K562 (cell line): ENCODE data around the gene LMF2. TPM values are rescaled to one million over a fixed set of nuclear protein-coding genes. Genes with fewer than 3 reads are reported as not detected.

ENCODE experiments used
- ATAC-seq: fragments of 200-7000 bp; cut with Tn5 transposase; 3 replicates; pipeline ENCODE4 v1.9.1; 2020; ENCODE audit warnings: moderate library complexity
- BruUV-seq: library from RNA; stranded (reverse); fragments of 400-500 nt; replicated peaks from 2 replicates; lab custom pipeline; 2021; lab: Mats Ljungman, UMichigan
- CTCF ChIA-PET: fragments of 300-600 bp; formaldehyde crosslinking; extraction: SDS; loops from one replicate; lab custom pipeline; 2021; ENCODE audit warnings: low intra/inter-chr PET ratio; lab: Yijun Ruan, JAX
- POLR2A ChIA-PET: fragments of 300-600, 350-650 bp; sonication (Branson Sonifier 250); formaldehyde crosslinking; extraction: SDS; loops from one replicate; lab custom pipeline; 2021; ENCODE audit warnings: antibody characterized with exemption, inconsistent platforms; lab: Yijun Ruan, JAX
- DNase-seq, 4 experiments: peaks; one replicate each; pipeline versions ENCODE4 v3.0.0 to v3.0.0-alpha.2; 2011 to 2018; ENCODE audit warnings: low spot score in 3 of 4, mixed read lengths in 3 of 4; ENCODE audit errors: extremely low read depth in 1 of 4
- FAIRE-seq: peaks from 2 replicates; lab custom pipeline; 2011; peaks lifted over from hg19 to GRCh38; lab: Jason Lieb, UNC
- H2AFZ ChIP-seq: 2 replicates; pipeline ENCODE4 v1.6.0; 2011; ENCODE audit warnings: low read depth, low read length, control low read depth, inconsistent platforms
- H3K27ac ChIP-seq: fragments of 200-600 bp; 3 replicates; pipeline ENCODE4 v1.8.0; 2011; ENCODE audit warnings: low read depth, mild to moderate bottlenecking, control low read depth, inconsistent platforms, low read length, moderate library complexity, mixed read lengths; ENCODE audit errors: extremely low read depth
- H3K27me3 ChIP-seq, 2 experiments: fragments of 300-600 bp in 1 of 2; 2 replicates in 1 of 2; 3 replicates in 1 of 2; pipeline versions ENCODE4 v1.6.0 to v1.8.0; 2011; ENCODE audit warnings: inconsistent platforms in 2 of 2, low read length in 2 of 2, mild to moderate bottlenecking in 1 of 2, mixed read lengths in 1 of 2, moderate library complexity in 1 of 2; ENCODE audit not compliant: control insufficient read depth in 2 of 2, insufficient read depth in 2 of 2
- H3K36me3 ChIP-seq: fragments of 300-600 bp; 3 replicates; pipeline ENCODE4 v1.8.0; 2011; ENCODE audit warnings: mild to moderate bottlenecking, low read length, inconsistent platforms; ENCODE audit not compliant: control insufficient read depth, insufficient read depth
- H3K4me1 ChIP-seq, 2 experiments: fragments of 200-600 bp in 1 of 2; replicated peaks in 1 of 2; 2 replicates in 1 of 2; 3 replicates in 1 of 2; pipeline versions ENCODE4 v1.5.1 to v1.8.0; 2011; ENCODE audit warnings: inconsistent platforms in 2 of 2, low read length in 2 of 2, mild to moderate bottlenecking in 1 of 2, mixed read lengths in 1 of 2, moderate library complexity in 1 of 2; ENCODE audit not compliant: control insufficient read depth in 2 of 2, insufficient read depth in 2 of 2
- H3K4me2 ChIP-seq: 2 replicates; pipeline ENCODE4 v1.6.1; 2011; ENCODE audit warnings: low read length, control low read depth, inconsistent platforms, mixed read lengths; ENCODE audit not compliant: insufficient read depth
- H3K4me3 ChIP-seq: fragments of 200-600 bp; sonication (generic), shearing (Covaris generic); 2 replicates; pipeline ENCODE4 v1.5.1; 2016; ENCODE audit warnings: control low read depth, inconsistent platforms
- H3K79me2 ChIP-seq: fragments of 200-600 bp; 3 replicates; pipeline ENCODE4 v1.8.0; 2011; ENCODE audit warnings: low read length, inconsistent platforms; ENCODE audit not compliant: control insufficient read depth, insufficient read depth
- H3K9ac ChIP-seq, 2 experiments: 2 replicates each; pipeline versions ENCODE4 v1.6.0 to v1.6.1; 2011; ENCODE audit warnings: low read depth in 2 of 2, low read length in 2 of 2, control low read depth in 1 of 2, inconsistent platforms in 1 of 2, mild to moderate bottlenecking in 1 of 2, mixed read lengths in 1 of 2; ENCODE audit not compliant: insufficient read depth in 1 of 2
- H3K9me1 ChIP-seq: one replicate; pipeline ENCODE4 v1.6.0; 2011; ENCODE audit warnings: inconsistent platforms, mild to moderate bottlenecking, low read length, moderate library complexity; ENCODE audit not compliant: control insufficient read depth, insufficient read depth
- H3K9me3 ChIP-seq: replicated peaks from 2 replicates; pipeline ENCODE4 v1.5.1; 2011; ENCODE audit warnings: low read depth, low read length, inconsistent platforms; ENCODE audit not compliant: control insufficient read depth, insufficient read depth
- H4K20me1 ChIP-seq: replicated peaks from 2 replicates; pipeline ENCODE4 v1.6.1; 2011; ENCODE audit warnings: low read length, inconsistent platforms, mixed read lengths; ENCODE audit not compliant: control insufficient read depth, insufficient read depth
- IFI16 ChIP-seq: fragments of 250-450 bp; sonication (Bioruptor Pico); IDR thresholded peaks from 2 replicates; pipeline ENCODE4 v2.1.2; 2022; ENCODE audit warnings: mild to moderate bottlenecking, inconsistent platforms
- PCBP1 ChIP-seq: fragments of 200-400 bp; formaldehyde crosslinking; IDR thresholded peaks from 2 replicates; pipeline ENCODE4 v1.6.1; 2018; ENCODE audit warnings: mild to moderate bottlenecking, low read depth, low read length; ENCODE audit not compliant: poor library complexity, severe bottlenecking
- POLR2G ChIP-seq: fragments of 200-400 bp; formaldehyde crosslinking; IDR thresholded peaks from 2 replicates; pipeline ENCODE4 v1.6.1; 2017; ENCODE audit warnings: low read depth, mild to moderate bottlenecking, antibody characterized with exemption, low read length, moderate library complexity
- TAF9B ChIP-seq: fragments of 450-650 bp; IDR thresholded peaks from 2 replicates; pipeline ENCODE4 v1.6.1; 2018; ENCODE audit warnings: mild to moderate bottlenecking; ENCODE audit not compliant: partially characterized antibody
- ZNF75A ChIP-seq: fragments of 450-650 bp; formaldehyde crosslinking; IDR thresholded peaks from 2 replicates; pipeline ENCODE4 v1.4.0; 2020; ENCODE audit warnings: mild to moderate bottlenecking
- WGBS: fragments of 100-300 bp; shearing (Covaris generic); methylation state at CpG from one replicate; pipeline ENCODE4 v1.1.6; 2016; ENCODE audit warnings: low coverage, mixed read lengths; ENCODE audit not compliant: insufficient coverage; ENCODE audit errors: missing lambda C conversion rate; 5-methylcytosine and 5-hydroxymethylcytosine counted together
- in situ Hi-C: fragments of 300-500 bp; cut with MboI; formaldehyde crosslinking; loops from 4 replicates; pipeline ENCODE4 v1.15.0; 2018; ENCODE audit warnings: inconsistent platforms, mixed read lengths
- intact Hi-C: fragments of 100-400 bp; cut with micrococcal nuclease; formaldehyde crosslinking; loops from 2 replicates; pipeline ENCODE4 v1.14.2; 2022
- polyA plus RNA-seq, 8 experiments: library from polyadenylated mRNA; depleted of rRNA in 4 of 8; stranded (reverse) in 5 of 8; unstranded in 3 of 8; fragments of >200 nt; fragmentation: Nextera tagmentation in 2 of 8; fragmentation: Illumina TruSeq in 1 of 8; extraction: Ambion mirVana in 2 of 8; extraction: Trizol in 1 of 8; gene quantifications; 2 replicates each; pipeline versions ENCODE4 v1.2.1 to v1.2.3, GENCODE V29; 2011 to 2014; ENCODE audit warnings: inconsistent platforms in 1 of 8, missing spikeins in 1 of 8
- total RNA-seq, 7 experiments: library from RNA; depleted of rRNA in 6 of 7; stranded (reverse); fragments of >200 nt in 6 of 7; fragmentation: Illumina TruSeq in 2 of 7; extraction: Trizol in 2 of 7; gene quantifications; 2 replicates each; pipeline versions ENCODE4 v1.2.1 to v1.2.3, GENCODE V29; 2011 to 2021; ENCODE audit warnings: low replicate concordance in 1 of 7

Gene LMF2
- total and polyA plus RNA-seq, 9 of the 15 experiments (the other 6 are each of a cell fraction or from before 2014, with no cell fraction given) = 0.08 to 37.1 (median 7.6) TPM

GRCh38 chr22:50530877-50531545, 23.5 kb upstream of the LMF2 start:
- H3K9me3 ChIP-seq = 0 out of 2 replicates have a peak, but pooled peaks cover 2% of the 10 kb centered on the region
- in situ Hi-C loops (no loop called here), intact Hi-C loops (no loop called here)
- no peaks in the 10 kb centered on the region for H4K20me1 ChIP-seq
- FAIRE-seq (no peak), DNase-seq (no peak), ATAC-seq (no peak)
- H3K4me1 ChIP-seq = peaks cover 18 to 51% of the 10 kb centered on the region in 2 experiments; a peak in 4 of 5 replicates
- H3K9ac ChIP-seq = no peak overlapping the region
- peaks cover 12% of the 10 kb centered on the region; the same call in 2 of the 3 replicates for H3K79me2 ChIP-seq
- H3K27ac ChIP-seq = no peak overlapping the region
- H3K9me1 ChIP-seq = no peaks in the 10 kb centered on the region
- POLR2A ChIA-PET = no interaction called here
- BruUV-seq = no TSS peak
- no peaks in the 10 kb centered on the region for H3K27me3 ChIP-seq
- CTCF ChIA-PET = no interaction called here
- no peak overlapping the region for H3K4me3 ChIP-seq
- no peak overlapping the region for H2AFZ ChIP-seq
- 96% methylated on average over 13 of the region's 53 CpGs for WGBS
- TF ChIP-seq ZNF75A (CRISPR knock-in tag) (no peak), TAF9B (no peak), PCBP1 (no peak), POLR2G (peak; percentile 55)
- no peaks in the 10 kb centered on the region for H3K36me3 ChIP-seq
- H3K4me2 ChIP-seq = no peak overlapping the region

- 0 out of 2 replicates have a peak, but pooled peaks cover 2% of the 10 kb centered on the region for H3K9me3 ChIP-seq
- WGBS = 98% methylated on average over 7 of the region's 21 CpGs
- H3K4me2 ChIP-seq = no peak overlapping the region
- intact Hi-C loops (no loop called here), in situ Hi-C loops (no loop called here)
- ChIA-PET POLR2A (no interaction called here), CTCF (no interaction called here)
- no TSS peak for BruUV-seq
- no peaks in the 10 kb centered on the region for H3K27me3 ChIP-seq
- no peak overlapping the region for H2AFZ ChIP-seq
- no peak overlapping the region for H3K4me3 ChIP-seq
- no peak for ATAC-seq
- H3K79me2 ChIP-seq = peaks cover 14% of the 10 kb centered on the region; the same call in 2 of the 3 replicates
- no peak for FAIRE-seq
- H3K4me1 ChIP-seq = peaks cover 18 to 56% of the 10 kb centered on the region in 2 experiments; a peak in 4 of 5 replicates
- H3K9me1 ChIP-seq = no peaks in the 10 kb centered on the region
- no peak overlapping the region for H3K27ac ChIP-seq
- no peak overlapping the region for H3K9ac ChIP-seq
- no peaks in the 10 kb centered on the region for H4K20me1 ChIP-seq
- no peak for DNase-seq
- H3K36me3 ChIP-seq = no peaks in the 10 kb centered on the region
- TF ChIP-seq POLR2G = peak; percentile 55; the same call in 1 of the 2 replicates
- no peak for TF ChIP-seq IFI16
Observed at GRCh38 chr22:50530580-50530876, 23.0 kb upstream of the LMF2 start.
